Lung microvascular endothelial cell (primary cell): ENCODE data around the gene BIN1. TPM values are rescaled to one million over a fixed set of nuclear protein-coding genes. Genes with fewer than 3 reads are reported as not detected.
A peak's percentile ranks its signal among the peaks of the same experiment; 100 is the strongest.
"Not testable (repeated sequence)": the region's sequence is repeated elsewhere in the genome, so short reads cannot be mapped to it uniquely, and the experiment has no call there.

Experiments
- DNase-seq, 2 donors: peaks; one replicate each; pipeline versions ENCODE4 v3.0.0 to v3.0.0-alpha.2; 2010; ENCODE audit warnings: low read depth in 2 of 2
- total RNA-seq: library from RNA; depleted of rRNA; stranded (reverse); fragments of >200 nt; gene quantifications from 2 replicates; pipeline ENCODE4 v1.2.1, GENCODE V29; 2014

BIN1 gene
- total RNA-seq, 1 donor from 2014 or later, result 30.0 TPM

DNA sequence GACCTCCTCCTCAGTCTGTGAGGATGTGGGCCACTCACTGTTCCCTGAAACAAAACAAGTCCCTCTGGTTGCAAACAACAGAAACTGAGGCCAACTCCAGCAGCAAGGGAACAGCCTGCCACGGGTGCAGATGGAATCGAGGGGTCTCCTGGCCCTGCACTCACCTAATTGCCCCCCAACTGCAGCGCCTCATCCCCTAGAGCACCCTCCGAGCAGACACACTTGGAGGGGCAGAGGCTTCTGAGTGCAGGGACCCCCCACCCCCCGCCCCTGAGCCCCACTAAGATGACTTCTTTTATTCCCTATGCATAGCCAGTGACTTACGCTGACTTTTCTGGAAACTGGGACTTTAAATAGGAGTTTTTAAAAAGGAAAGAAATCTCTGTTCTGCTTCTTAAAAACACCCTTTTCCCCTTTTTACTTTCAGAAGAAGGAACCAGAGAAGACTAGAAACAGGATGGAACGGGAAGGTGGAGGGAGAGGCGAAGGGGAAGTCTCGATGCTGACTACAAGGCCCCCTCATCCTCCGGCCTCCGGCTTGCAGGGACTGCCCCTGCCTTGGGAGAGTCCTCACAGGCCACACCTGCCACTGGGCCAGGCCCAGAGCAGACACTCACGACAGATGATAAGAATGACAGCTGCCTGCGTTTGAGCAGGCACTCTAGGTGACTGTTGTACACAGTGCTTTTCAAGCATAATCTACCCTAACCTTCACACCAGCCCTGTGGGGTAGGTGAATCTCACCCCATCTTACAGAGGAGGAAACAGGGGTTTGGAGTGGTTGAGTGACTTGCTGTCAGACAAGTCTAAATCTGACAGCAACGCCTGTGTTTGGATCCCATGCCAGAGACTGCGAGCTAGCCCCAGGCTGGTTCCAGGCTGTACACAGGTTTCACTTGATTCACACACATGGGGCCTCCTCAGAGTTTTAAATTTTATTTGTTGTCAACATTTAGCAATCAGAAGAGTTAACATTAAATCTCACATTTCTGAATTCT, 28.2 kb upstream of the BIN1 start:
- no peak for DNase-seq

DNA sequence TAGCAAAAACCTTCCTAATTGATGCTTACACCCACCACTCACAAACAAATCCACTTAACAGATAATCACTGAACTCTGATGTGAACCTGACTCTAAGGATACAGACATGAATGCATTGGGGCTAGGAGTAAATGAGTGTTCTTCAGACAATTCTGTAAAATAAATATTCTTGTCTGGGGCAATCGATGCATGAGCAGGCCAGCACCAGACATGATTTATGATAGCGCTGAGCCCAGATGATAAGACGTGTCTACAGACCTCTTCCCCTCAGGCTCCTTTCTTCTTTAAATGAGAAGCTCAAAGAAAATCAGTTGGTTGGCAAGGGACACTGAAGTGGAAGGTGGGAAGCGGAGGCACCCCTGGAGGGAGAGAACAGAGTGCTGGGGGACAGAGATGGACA, 27.3 kb upstream of the BIN1 start:
- DNase-seq, result no peak

GRCh38 chr2:127133793-127134192, 26.8 kb upstream of the BIN1 start:
- no peak for DNase-seq

GRCh38 chr2:127130421-127130820, 23.5 kb upstream of the BIN1 start:
- DNase-seq, result no peak

DNA sequence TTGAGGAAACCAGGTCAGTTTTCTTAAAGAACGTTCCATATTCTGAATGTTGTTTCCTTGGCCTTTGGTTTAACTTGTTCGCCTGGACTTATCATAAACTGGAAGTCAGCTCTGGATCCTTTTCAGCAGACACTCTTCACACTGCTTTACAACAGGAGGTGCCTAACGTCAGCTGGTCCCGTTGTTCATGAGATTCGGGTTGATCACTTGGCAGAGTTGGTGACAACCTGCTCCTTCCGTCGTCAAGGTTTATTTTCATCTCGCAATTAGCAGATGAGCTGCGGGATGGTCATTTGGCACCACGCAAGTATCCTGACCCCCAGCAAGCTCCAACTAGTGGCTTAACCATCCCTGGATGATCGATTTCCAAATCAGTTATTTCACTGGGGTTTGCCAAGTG, 23.0 kb upstream of the BIN1 start:
- no peak for DNase-seq

DNA sequence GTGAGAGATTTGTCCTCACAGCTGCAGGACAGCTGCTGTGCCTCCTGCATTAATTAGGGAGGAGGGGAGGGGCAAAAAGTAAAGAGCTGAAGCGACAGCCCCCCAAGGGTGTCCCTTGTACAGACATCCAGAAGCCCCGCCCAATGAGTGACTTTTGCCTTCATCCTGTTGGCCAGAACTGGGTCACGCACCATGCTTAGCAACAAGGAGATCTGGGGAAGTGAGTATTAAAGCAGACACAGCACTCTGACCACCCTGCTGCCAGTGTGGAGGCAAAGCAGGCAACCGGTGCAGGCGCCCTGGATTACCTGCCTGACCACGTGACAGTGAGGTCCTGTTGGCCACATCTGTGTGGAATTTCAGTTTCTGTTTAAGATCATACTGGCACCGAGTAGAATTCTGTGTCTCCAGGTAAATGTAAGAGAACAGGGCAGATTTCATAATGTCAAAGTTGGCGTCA, 21.5 kb upstream of the BIN1 start:
- DNase-seq, result no peak

DNA sequence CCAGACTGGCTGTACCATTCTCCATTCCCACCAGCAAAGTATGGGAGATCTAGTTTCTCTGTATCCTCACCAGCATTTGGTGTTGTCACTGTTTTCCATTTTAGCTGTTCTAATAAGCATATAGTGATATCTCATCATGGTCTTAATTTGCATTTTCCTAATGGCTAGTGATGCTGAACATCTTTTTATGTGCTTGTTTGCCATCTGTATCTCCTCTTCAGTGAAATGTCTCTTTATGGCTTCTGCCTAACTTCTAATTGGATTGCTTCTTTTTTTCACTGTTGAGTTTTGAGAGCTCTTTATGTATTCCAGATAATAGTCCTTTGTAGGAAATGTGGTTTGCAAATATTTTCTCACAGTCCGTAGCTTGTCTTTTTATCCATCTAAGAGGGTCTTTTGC, 18.9 kb upstream of the BIN1 start:
- DNase-seq, result no peak

DNA sequence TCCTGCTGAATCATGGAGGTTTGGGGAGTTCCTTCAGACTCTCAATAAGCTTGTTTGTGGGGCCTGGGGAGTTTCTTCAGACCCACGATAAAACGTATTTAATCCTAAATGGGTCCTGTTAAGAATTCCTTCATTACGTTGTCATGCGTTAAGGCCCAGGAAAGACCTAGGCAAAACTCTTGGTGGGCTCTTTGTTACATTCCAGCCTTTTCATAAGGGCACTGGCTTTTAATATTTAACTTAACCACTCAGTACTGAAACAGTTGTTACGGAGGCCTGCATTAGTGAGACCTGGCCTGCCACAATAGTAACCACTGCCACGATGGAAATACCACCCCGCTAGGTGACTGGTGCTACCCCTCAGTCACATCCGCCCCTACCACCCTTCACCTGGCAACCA, 17.5 kb upstream of the BIN1 start:
- DNase-seq, result no peak

DNA sequence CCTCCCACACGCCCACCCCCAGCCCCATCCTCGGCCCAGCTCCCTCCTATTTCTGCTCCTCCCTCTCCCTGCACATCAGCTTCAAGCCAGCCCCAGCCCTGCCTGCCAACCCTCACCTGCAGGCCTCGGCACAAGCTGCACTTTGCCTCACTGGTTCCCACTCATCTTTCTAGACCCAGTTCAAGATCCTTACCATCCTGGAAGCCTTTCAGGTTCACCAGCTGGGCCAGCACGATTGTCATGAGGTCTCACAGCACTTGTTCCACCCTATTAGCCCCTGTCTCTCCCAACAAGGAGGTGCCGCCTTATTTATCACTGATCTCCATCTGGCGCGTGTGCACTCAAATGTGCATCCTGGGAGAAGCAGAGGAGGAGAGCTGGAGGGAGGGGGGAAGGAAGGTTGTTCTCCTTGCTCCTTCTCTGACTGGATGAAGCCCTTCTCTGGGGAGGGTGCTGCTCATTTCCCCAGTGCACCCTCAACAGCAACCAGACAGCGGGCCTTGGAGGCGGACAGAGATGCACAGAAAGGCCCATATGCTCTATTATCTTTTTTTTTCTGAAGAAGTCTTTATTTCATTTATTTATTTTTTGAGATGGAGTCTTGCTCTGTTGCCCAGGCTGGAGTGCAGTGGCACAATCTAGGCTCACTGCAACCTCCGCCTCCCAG, 15.5 kb upstream of the BIN1 start:
- DNase-seq, result no peak

GRCh38 chr2:127121776-127122176, 14.8 kb upstream of the BIN1 start:
- DNase-seq, result no peak

DNA sequence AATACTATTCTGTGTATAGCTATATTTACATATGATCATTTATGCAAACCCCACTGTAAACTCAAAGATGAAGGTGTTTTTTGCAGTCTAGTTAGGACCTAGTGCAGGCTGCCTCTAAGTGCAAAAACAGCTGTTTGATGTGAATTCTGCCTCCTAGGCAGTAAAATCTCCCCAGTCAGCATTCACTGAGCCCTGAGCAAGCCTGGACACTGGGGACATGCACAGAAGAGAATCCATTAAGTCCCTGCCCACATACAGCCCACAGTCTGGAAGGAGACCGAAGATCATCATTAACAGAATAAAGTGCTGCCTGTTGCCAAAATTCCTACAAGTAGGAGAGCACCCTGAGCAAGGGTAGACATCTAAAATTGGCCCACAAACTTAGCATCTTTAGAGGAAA, 14.4 kb upstream of the BIN1 start:
- no peak for DNase-seq

- not testable (repeated sequence) for DNase-seq
Measured at GRCh38 chr2:127120408-127120807, 13.5 kb upstream of the BIN1 start.

- no peak for DNase-seq
Measured at GRCh38 chr2:127118467-127118866, 11.5 kb upstream of the BIN1 start.

DNA sequence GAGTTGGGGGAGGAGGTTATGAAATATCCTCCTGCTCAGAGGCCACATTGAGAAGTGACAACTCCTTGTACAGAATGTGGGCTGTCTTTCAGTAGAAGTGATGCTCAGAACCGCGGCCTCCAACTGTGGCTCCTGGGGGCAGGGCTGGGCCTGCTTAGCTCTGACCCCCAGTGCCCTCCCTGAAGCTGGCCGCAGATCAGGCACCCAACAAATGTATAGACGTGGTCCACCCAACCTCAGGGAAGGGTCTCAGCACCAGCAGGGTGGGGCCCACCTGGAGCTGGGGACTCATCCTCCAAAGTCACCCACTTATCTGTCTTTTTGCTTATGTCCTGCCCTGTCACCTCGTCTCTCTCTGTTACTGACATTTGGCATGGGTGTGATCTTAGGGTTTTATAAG, 11.1 kb upstream of the BIN1 start:
- DNase-seq, result no peak

DNA sequence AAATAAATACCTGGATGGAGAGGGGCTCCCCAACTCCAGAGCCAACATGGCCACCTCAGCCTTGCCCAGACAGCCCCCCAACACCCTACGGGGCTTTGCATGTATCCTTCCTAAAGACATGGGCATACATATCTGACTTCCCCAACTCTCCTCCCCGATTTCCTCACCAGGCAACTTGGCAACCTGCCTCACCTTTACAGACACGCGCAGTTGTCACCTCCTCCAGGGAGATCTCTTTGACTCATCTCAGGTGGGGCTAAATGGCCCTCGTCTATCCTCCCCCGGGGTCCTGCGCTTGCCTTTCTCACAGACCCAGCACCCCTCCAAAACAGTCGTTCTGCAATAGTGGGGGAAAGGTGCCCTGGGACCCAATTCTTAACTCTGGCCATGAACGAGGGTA, 10.6 kb upstream of the BIN1 start:
- DNase-seq, result no peak

- no peak for DNase-seq
Measured at GRCh38 chr2:127115471-127116199, 8.7 kb upstream of the BIN1 start.

- no peak for DNase-seq
Measured at GRCh38 chr2:127110985-127111384, 4.0 kb upstream of the BIN1 start.

DNA sequence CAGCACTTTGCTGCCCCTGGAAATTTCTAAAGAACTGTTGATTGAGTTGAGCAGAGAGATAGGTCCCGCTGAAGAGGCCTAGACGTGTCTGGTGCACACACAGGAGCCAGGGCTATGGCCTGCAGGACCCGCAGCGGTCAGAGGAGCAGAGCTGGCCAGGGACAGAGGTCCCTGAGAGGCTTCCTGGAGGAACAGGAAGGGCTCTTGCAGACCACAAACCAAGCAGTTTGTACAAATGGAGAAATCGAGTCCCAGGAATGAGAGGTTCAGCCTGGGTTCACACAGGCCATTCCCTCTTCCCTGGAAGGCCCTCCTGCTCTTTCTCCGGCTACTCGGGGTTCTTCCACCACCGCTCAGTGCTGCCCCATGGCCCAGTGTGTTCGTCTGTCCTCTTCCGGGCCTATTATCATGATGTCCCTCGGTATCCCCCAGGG, 1.2 kb upstream of the BIN1 start:
- no peak for DNase-seq

GRCh38 chr2:127107622-127107999, 657 bp upstream of the BIN1 start:
- peak; percentile 45 to 51 for DNase-seq

GRCh38 chr2:127106457-127106990, 430 bp downstream of the BIN1 start:
- peak in 1 of 2 donors; percentile 32 for DNase-seq

GRCh38 chr2:127105656-127106456, 1.1 kb downstream of the BIN1 start:
- peak; percentile 52 to 56 for DNase-seq
